Cerebellar nuclear complex (tissue), 1 donor: ENCODE data around the gene IARS1.

Experiments used
- DNase-seq, 2 experiments: peaks; one replicate each; lab custom pipeline; 2025; lab: John Stamatoyannopoulos, UW

Gene IARS1

DNA sequence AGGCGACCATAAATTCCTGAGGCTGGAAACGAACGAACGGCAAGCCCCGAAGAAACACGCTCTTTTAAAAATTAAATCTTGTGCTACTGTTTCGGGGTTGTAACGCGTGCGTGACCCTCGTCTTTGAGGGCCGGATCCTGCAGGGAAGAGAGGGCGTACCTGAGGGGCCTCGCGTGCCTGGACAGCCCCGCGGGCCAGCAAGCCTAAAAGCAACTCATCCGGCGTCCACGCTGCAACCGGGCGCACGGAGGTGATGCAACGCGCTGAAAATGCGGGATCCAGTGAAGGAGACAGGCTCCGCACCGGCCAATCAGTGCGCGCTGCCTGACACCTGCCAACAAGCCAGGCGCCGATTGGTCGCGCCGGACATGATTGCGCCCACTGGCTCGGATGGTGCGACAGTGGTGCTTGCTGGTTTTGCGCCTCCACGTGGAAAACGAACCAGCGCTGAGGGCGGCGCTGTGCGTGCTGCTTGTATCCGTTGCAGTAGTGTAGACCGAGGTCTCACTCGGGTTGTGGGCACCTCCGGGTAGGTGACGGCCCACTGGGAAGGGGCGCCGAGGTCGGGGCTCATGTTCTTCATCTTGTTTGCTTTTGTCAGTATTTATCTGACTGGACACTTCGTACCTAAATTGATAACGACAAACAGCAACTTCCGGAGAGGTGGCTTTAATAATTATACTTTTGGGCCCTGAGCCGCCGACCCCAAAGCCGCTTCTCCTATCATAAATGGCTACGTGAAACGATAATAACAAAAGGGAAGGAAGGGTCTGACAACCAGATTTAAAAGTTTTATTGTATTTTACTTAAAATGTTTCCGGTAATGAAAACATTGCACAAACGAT is at the start of gene IARS1:
TSS of gene IARS1 (minus strand) at position 246 of the 845 bp plus-strand sequence. CDS start 4,278 bp downstream, outside the sequence.
- DNase-seq = peak; percentile 71 to 95

DNA sequence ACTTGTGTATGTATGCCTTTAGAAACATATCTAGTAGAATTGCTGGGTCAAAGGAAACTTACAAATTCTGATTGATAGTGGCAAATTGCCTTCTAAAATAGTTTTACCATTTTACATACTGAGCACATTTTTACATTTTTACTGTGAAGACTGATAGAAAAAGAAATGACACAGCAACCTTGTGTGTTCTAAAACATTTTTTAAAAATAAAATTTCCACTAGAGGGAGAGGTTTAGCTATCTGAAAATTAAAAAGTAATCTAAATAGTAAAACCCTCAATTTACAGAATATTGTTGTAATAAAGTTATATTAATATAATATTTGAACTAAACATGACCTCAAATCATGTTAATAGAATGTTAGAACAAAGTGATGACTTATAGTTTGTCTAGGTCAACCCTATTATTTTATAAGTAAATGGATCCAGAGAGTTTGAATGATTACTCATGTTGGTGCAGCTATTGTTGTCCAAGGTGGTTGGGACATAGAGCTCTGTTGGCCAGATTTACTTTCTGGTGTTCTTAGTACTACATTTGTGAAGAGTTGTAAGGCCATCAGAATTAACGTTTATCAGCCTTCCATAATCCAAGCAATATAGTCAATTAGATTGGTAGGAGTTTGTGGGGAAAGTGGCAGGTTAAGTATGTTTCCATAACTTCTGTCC is 49.5 kb upstream of the IARS1 start:
- DNase-seq = no peak

DNA sequence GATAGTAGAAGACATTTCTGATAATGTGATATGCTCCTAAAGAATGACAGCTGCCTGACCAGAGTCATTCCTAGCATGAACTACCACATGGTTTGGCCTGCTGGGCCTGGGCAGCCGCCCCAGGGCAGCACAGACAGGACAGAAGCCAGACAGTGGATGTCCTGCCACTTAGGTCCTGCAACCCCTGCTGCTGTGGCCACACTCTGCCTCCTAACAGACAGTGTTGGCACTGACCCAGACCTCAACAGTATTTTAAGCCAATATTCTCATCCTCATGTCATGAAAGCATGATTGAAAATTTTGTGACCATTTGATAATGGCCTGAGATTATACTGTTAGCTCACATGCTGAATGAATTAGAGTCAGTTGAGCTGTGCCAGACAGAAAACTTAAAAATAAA is 48.1 kb upstream of the IARS1 start:
- no peak for DNase-seq

DNA sequence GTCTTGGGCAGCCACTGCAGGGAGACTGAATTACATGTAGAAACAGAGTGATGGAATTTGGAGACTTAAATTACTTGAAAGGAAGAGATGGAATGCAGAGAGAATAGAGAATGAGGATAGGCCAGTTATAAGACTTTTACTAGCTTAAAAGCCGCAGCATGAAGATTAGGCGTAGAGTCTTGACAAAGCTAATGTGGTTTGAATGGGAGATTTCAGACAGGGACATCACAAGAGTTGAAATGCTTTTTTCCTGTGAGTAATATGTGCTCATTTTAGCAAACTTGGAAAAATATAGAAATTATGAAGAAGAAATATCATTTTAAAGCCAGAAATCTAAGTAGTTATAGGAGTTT is 39.8 kb upstream of the IARS1 start:
- no peak for DNase-seq

DNA sequence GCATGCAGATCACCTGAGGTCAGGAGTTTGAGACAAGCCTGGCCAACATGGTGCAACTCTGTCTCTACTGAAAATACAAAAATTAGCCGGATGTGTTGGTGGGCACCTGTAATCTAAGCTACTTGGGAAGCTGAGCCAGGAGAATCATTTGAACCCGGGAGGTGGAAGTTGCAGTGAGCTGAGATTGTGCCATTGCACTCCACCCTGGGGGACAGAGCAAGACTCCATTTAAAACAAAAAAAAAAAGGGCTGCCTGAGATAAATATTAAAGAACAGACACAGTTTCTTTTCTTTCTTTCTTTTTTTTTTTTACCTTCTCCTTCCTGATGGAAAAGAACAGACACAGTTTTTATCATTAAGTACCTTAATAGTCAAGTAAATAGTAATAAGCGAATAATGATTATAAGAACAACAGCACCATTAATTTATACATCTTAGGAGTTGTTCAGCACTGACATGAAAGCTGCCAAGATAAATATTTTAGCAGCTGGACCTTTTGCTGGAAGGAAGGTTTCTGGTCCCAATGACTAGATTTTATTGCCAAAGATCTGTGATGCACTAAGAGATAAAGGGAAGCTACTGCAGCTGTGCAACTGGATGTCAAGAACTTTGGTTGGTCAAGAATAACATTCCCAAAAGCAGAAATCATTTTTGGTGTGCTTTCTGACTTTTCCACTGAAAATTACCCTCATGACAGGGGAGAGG is 39.2 kb upstream of the IARS1 start:
- no peak for DNase-seq

DNA sequence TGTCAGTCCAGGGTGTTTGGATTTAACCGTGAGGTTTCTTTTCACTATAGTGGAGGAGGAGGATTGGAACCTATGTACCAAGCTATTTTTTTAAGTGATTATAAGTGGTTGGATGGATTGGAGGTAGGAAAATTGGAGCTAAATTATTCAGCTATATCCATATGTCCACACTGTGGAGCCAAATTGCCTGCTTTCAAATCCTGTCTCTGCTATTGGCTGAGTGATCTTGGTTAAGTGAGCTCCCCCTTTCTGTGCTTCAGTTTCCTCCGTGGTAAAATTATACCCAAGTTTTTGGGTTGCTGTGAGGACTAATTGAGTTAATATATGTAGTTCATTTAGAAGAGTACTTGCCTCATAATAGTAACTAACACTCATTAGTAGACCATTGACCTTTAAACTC is 34.7 kb upstream of the IARS1 start:
- DNase-seq = no peak

DNA sequence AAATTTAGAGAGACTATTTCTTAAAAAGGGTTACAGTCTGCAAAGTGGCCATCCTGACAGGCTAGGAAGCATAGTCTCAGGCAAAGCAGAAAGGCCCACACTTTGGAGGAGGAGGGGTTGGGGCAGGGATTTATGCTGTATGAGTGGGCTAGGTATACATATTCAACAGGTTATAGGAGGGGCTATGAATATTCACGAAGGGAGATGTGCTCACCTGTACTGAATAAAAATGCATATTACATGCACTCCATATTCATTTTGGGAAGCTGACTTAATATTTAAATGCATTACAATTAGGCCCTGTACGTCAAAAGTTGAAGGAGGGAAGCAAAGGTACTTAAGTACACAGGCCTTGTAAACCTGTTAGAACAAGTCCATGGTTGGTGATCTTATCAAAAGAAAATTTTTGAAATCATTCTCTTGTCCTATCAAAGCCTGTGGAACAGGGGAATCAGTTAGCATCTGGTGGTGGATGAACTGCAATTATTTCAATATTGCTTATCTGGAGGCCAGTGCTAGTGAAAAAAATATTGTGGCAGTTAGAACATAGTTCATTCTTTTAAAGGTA is 33.9 kb upstream of the IARS1 start:
- no peak for DNase-seq

DNA sequence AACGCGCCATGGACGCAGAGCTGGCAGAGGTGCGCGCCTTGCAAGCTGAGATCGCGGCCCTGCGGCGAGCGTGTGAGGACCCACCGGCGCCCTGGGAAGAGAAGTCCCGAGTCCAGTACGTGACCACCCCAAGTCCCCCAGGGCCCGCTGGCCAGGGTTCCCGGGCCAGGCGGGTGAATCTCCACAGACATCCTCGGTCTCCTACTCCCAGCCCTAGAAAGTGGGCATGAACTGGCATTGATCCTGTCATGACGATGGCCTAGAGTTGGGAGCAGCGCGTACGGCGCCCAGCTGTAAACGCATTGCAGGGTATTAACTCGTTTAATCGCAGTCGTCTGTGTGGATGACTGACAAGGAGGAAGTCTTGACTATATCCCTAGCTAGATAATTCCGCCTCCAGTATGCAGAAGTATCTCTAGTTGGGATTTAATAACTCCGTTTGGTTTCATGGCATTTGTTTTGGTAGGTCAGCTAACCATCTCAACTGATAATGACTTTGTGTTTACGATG is 32.5 kb upstream of the IARS1 start:
- no peak for DNase-seq

DNA sequence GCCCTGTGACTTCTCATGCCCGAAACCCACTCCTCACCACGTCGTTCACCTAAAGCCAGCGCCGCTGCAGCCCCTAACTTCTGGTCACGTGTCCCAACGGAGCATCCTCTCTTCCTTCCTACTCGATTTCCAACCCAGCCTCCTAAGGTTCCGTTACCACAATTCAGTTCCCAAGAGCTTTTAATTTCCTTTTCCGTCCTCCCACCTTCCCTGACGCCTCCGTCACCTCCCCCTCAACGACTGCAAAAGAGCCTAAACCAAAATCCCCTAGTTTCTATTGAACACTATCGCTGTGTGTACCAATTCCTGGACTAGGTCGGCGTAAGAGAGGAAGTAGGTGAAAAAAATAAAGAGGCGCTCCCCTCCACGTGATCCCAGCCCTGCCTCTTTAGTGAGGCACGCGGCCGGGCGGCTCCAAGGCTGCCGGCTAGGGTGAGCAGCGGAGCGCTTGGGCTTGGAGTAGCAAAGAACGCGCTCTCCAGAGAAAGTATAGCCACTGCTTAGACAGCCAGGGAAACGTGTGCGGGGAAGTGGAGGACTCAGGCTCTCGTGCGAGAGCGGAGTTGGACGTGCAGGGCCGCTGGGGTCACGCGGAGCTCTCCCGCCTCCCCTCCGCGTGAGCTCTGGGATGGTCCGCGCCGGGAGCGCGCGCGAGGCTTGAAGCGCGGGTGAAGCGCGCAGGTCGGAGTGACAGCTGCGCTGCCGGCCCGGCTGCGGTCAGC is 31.9 kb upstream of the IARS1 start, which contains the start of the genes CENPP and NOL8:
TSS of gene CENPP (plus strand) at position 685 of the 722 bp plus-strand sequence.
TSS of gene NOL8 (minus strand) at position 82 of the 722 bp plus-strand sequence. CDS start 1,189 bp downstream, outside the sequence.
- peak in 1 of 2 experiments; percentile 54 for DNase-seq

DNA sequence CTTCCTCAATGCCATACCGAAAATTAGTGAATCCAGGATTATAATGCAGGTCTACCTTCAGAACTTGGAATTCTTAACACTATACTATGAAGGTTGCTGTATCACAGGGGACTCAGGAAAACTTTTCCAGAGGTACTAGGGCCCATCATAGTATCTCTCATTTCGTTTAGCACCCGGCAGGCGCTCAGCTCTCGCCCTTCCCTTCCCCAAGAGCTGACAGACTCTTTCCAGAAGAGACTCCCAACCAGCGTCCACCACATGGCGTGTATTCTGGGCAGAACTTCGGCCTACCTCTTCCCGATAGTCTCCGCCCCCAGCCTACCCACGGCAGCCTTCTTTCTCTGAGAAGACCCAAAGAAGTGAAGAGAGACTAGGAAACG is 31.4 kb upstream of the IARS1 start:
- DNase-seq = no peak

DNA sequence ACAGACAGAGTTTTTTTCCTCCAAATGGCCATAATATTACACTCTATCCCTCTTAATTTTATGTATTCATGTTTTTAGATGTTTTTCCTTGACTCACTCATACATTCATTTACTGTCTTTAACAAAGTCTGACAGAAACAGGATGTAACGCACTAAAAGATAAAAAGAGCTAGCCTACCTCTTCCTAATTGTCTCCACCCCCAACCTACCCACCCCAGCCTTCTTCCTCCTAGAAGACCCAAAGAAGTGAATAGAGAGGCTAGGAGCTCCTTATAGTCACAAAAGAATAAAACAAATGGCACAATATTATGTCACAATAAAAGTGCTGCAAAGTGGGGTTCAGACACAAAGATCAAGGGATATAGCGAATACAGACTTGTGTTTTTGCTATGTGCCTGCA is 30.9 kb upstream of the IARS1 start:
- no peak for DNase-seq

DNA sequence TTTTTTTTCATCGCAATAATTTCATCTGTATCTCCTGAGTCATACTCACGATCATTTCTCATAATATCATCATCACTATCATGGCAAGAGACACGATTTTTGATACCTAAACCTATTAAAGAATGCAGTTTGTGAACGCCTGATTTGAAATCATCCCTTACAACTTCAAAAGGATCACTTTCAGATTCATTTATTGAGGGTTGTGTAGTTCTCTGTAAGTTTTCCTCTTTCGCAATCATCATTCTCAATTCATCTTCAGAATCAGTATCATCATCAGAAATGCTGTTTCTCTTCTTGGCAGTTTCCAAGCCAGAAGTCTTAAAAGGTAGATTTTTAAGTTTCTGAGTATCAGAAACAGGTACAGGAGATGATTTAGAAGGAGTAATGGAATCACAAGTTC is 22.0 kb upstream of the IARS1 start:
- DNase-seq = no peak

DNA sequence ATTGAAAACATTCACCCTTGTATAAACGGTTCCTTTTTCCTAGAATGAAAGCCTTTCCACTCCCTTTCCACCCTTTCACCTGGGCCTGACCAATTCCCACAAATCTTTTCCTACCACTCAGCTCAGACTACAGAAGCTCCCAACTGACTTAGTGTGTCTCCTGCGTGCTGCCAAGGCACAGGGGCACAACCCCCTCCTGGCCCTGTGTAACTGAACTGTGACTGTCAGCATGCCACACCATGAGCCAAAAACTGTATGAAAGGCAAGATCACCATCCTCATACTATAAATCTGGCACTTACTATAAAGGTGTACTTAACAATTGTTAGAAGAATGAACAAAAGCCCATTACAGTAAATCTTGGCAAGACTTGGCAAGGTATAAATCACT is 20.1 kb upstream of the IARS1 start:
- no peak for DNase-seq

DNA sequence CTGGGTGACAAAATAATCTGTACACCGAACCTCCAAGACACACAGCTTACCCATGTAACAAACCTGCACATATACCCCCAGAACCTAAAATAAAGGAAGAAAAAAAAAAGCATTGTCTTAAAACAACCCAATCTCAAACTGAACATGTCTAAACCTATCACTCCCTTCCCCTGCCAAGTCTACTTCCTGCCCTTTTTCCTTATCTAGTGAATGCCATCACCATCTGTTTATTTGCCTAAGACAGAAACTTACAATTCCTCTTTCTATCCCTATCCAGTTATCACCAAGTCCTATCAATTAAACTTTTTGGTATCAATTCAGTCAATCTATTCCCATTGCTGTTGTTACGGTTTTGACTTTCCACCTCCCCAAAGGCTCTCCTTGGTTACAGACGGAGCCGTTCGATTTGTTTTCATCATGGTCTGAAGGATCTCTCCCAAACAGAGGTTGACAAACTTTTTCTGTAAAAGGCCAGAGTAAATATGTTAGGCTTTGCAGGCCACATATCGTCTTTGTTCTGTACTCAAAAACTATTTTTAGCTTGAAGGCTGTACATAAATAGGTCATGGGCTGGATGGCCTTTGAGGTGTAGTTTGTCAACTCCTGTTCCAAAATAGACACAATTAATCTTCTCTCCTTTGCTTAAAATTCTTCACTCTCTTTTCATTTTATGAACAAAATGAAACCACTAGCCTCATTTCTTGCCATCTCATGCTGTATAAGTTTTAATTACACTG is 19.6 kb upstream of the IARS1 start:
- no peak for DNase-seq

DNA sequence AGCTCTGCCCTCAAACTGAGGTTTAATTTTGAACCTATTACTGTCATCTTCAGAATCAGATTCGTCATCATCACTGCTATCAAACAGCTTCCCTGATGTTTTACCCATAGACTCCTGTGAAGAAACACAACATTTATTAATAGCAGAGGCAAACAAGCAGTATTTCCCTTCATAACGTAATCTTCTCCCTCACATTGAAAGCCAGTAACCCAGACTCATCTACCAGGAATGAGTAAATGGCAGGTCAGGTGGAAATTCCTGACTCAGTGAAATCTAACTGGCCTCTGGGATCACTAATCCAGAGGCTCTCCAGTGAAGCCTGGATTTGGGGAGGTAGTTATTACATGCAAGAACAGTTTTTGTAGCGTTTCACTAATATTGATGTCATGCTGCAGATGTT is 17.1 kb upstream of the IARS1 start:
- no peak for DNase-seq

DNA sequence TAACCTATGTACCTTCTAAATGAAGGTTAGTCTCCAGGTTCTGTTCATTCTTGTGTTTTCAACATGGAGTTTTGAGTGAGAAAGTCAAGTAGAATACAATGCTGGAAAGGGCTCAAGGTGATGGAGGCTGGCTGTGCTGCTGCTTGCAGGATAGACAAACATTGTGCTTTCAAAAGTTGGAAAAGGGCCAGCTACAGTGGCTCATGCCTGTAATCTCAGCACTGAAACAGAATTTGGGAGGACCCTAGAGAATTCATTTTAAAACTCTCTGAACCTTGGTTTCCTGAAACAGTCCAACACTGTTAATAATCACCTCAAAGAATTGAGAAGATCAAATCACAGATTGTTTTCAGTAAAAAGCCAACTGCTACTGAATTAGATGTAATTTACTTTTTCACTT is 15.4 kb upstream of the IARS1 start:
- no peak for DNase-seq

DNA sequence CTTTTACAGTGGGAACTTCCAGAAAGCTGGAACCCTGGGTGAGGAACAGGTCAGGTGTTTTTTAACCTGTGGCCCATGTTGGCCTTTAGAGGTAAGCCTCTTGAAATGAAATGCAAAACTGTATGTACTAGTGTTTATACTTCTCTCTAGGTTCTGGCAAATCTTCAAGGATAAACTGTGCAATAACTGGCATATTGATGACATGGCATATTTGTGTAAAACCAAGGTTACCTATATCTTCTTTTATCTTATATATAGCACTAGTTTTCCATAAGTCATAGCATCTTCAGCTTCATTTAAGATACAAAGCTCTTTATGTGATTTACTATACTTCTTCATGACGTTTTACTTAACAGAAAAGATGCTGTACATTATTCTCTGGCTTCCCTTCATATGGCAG is 7.4 kb upstream of the IARS1 start:
- no peak for DNase-seq

DNA sequence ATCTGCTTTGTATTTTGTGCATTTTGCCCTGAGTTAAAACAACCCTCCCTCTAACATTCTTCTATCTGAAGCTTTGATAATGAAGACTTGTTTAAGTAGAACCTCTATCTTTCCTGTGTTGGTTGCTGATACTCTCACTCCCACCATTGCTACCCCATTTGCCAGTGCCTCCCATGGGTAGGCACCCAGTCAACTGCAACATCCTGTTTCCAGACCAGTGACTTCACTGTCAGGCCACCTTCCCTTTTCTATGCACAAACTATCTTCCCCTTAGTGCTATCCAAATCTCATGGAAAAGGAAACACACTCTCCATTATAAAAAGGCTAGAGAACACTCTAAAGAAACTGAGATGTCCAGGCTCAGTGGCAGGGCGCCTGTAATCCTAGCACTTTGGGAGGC is 5.6 kb upstream of the IARS1 start:
- no peak for DNase-seq

DNA sequence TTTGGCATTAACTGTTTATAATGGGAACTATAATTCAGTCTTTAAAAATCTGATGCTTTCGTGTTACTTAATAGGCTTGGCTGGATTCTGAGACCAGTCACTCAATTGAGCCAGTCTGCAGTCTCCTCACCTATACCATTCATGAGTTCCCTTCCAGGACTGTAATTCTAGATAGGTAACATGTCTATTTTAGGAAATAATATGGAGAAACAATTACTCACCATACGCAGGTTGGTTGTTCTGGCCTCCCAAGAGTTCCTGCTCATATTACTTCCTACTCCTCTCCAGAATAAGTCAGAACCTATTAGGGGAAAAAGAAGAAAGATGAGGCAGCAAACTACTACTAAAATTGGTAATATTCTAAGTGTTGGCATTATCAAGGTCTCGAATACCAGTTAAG is 4.5 kb upstream of the IARS1 start:
- no peak for DNase-seq

DNA sequence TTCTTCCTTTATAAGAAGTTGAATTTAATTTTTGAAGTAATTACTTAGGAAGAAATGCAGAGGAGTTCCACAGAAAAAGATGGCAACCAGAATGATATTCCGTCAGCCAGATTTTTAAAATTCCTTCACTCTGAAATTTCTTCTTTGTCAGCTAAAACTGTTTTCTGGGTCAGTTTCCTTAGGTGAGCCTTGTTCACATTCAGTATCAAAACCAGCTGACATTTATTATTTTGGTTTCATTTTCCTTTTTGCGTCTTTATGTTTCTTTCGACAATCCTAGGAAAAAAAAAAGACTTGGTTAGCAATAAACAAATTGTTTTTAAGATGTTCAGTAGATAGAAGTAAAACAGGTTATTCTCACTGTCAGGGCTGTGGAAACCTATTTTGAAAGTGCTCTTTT is 4.1 kb upstream of the IARS1 start:
- DNase-seq = no peak

DNA sequence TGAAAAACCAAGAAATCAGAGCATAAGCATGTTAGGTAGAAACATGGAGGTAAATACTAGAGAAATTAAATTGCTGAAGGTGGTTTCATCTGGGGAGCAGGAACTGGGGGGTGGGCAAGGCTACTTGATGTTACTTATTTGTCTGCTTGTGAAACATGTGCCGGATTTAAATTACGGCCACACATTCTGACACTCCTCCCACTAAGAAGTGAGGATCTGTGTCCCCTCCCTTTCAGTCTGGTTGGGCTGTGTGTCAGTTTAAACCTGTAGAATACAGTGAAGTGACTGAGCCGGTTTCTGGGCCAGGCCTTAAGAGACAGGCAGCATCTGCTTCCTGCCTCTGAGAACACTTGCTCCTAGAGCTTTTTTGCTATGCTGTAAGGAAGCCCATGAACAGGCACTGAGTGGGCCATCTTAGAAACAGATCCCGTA is 2.3 kb upstream of the IARS1 start:
- DNase-seq = no peak
